Mammary epithelial cell (primary cell): ENCODE data around the gene KCTD1.

Experiments
- EZH2 ChIP-seq: IDR thresholded peaks from 2 replicates; pipeline ENCODE4 v1.6.1; 2012; ENCODE audit warnings: low read length, inconsistent platforms, borderline replicate concordance
- TF ChIP-seq, protein P1 (sequence below), 2 donors: IDR thresholded peaks in 1 of 2; conservative IDR thresholded peaks in 1 of 2; 2 replicates each; pipeline ENCODE4 v1.5.1; 2011 to 2012; ENCODE audit warnings: inconsistent platforms in 2 of 2, low read length in 2 of 2, mild to moderate bottlenecking in 2 of 2, control low read depth in 1 of 2, low read depth in 1 of 2; ENCODE audit not compliant: insufficient read depth in 1 of 2; ENCODE audit errors: extremely low read depth in 1 of 2

- TF ChIP-seq, protein P1, sequence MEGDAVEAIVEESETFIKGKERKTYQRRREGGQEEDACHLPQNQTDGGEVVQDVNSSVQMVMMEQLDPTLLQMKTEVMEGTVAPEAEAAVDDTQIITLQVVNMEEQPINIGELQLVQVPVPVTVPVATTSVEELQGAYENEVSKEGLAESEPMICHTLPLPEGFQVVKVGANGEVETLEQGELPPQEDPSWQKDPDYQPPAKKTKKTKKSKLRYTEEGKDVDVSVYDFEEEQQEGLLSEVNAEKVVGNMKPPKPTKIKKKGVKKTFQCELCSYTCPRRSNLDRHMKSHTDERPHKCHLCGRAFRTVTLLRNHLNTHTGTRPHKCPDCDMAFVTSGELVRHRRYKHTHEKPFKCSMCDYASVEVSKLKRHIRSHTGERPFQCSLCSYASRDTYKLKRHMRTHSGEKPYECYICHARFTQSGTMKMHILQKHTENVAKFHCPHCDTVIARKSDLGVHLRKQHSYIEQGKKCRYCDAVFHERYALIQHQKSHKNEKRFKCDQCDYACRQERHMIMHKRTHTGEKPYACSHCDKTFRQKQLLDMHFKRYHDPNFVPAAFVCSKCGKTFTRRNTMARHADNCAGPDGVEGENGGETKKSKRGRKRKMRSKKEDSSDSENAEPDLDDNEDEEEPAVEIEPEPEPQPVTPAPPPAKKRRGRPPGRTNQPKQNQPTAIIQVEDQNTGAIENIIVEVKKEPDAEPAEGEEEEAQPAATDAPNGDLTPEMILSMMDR (conservative IDR thresholded peaks at IDR 0.05 in 1 of 2, IDR thresholded peaks at IDR 0.05 in 1 of 2; ENCODE audit: extremely low read depth in 1 of 2, insufficient read depth in 1 of 2, low read depth in 1 of 2, low read length in 2 of 2): peak in 1 of 2 donors; percentile 18
- no peak for TF ChIP-seq EZH2
Measured at GRCh38 chr18:26566874-26567555, 18.7 kb upstream of the KCTD1 start.
